Upper lobe of left lung (tissue), 6 donors: Measurements from ENCODE around the gene ATAD5. TPM values are rescaled to one million over a fixed set of nuclear protein-coding genes. Genes with fewer than 3 reads are reported as not detected.

Experiments used
- ATAC-seq, 2 donors: fragments of 200-7000 bp; cut with Tn5 transposase; one replicate each; pipeline ENCODE4 v1.9.1; 2022; ENCODE audit warnings: mild to moderate bottlenecking in 2 of 2, moderate library complexity in 2 of 2; ENCODE audit not compliant: low FRiP score in 2 of 2
- DNase-seq, 2 donors: peaks; one replicate each; pipeline ENCODE4 v3.0.0-alpha.2; 2019 to 2020
- H3K27ac ChIP-seq, 4 donors: fragments of 200-600 bp; sonication (generic); one replicate each; pipeline ENCODE4 v1.5.1; 2016 to 2019
- H3K27me3 ChIP-seq, 4 donors: fragments of 200-600 bp; sonication (generic); one replicate each; pipeline ENCODE4 v1.5.1; 2017 to 2019
- H3K36me3 ChIP-seq, 4 donors: fragments of 200-600 bp; sonication (generic); one replicate each; pipeline ENCODE4 v1.5.1; 2016 to 2019
- H3K4me1 ChIP-seq, 4 donors: fragments of 200-600 bp; sonication (generic); one replicate each; pipeline ENCODE4 v1.5.1; 2018 to 2019
- H3K4me3 ChIP-seq, 4 donors: fragments of 200-600 bp; sonication (generic); one replicate each; pipeline ENCODE4 v1.5.1; 2017 to 2019; ENCODE audit warnings: mild to moderate bottlenecking in 2 of 4, moderate library complexity in 1 of 4
- H3K9me3 ChIP-seq, 4 donors: fragments of 200-600 bp; sonication (generic); one replicate each; pipeline ENCODE4 v1.5.1; 2018 to 2019
- CTCF ChIP-seq, 6 experiments: fragments of 450-650 bp in 4 of 6; fragments of 200-600 bp in 2 of 6; sonication (generic) in 2 of 6; IDR thresholded peaks; one replicate each; pipeline ENCODE4 v1.5.1; 2016 to 2019; ENCODE audit warnings: antibody characterized with exemption in 6 of 6
- EP300 ChIP-seq, 4 donors: sonication (generic); formaldehyde crosslinking; IDR thresholded peaks; one replicate each; pipeline ENCODE4 v1.5.1; 2017; ENCODE audit warnings: antibody characterized with exemption in 4 of 4, control low read depth in 2 of 4
- POLR2A ChIP-seq, 4 donors: fragments of 450-650 bp; IDR thresholded peaks; one replicate each; pipeline ENCODE4 v1.5.1; 2016 to 2017; ENCODE audit warnings: antibody characterized with exemption in 4 of 4, mild to moderate bottlenecking in 2 of 4
- POLR2AphosphoS5 ChIP-seq, 2 donors: sonication (generic); formaldehyde crosslinking; IDR thresholded peaks; one replicate each; pipeline ENCODE4 v1.5.1; 2017; ENCODE audit warnings: antibody characterized with exemption in 2 of 2
- WGBS, 2 donors: methylation state at CpG; one replicate each; pipeline ENCODE4 v1.1.5; 2017 to 2018; 5-methylcytosine and 5-hydroxymethylcytosine counted together
- total RNA-seq, 6 donors: library from RNA; depleted of rRNA in 4 of 6; stranded (reverse); fragments of >200 nt in 4 of 6; gene quantifications; one replicate each; pipeline versions ENCODE4 v1.1.0 to v1.2.1, GENCODE V29; 2016 to 2021
- donor health status: DM: no; HTN: no; CAD: no; lungs with moderate emphysema.
- donor health status: DM: no; HTN: yes; CAD: no; lungs with severe emphysema.

Gene ATAD5
- total RNA-seq, 6 donors from 2014 or later: 1.5 to 6.3 (median 1.9) TPM

GRCh38 chr17:30886187-30886586 lies 54.4 kb downstream of the ATAD5 start:
- ATAC-seq: no peak
- WGBS, 2 donors: 95 to 97% methylated on average over 5 of the region's 5 CpGs
- Histone ChIP-seq H3K27ac (no peak overlapping the region), H3K36me3 (peaks cover 0 to 6% (median 2%) of the 10 kb centered on the region in 4 donors), H3K4me1 (no peaks in the 10 kb centered on the region), H3K27me3 (no peaks in the 10 kb centered on the region), H3K9me3 (no peaks in the 10 kb centered on the region), H3K4me3 (no peak overlapping the region)
- DNase-seq: no peak
- TF ChIP-seq POLR2AphosphoS5 (IDR thresholded peaks at IDR 0.05): no peak

- Histone ChIP-seq H3K27ac (no peak overlapping the region), H3K36me3 (peaks cover 6 to 35% (median 12%) of the 10 kb centered on the region in 4 donors), H3K4me3 (no peak overlapping the region), H3K4me1 (no peaks in the 10 kb centered on the region), H3K27me3 (no peaks in the 10 kb centered on the region), H3K9me3 (no peaks in the 10 kb centered on the region)
- no peak for ATAC-seq
- TF ChIP-seq EP300 (IDR thresholded peaks at IDR 0.05): no peak
- no peak for TF ChIP-seq POLR2A (IDR thresholded peaks at IDR 0.05)
- TF ChIP-seq POLR2AphosphoS5 (IDR thresholded peaks at IDR 0.05): no peak
- no peak for TF ChIP-seq CTCF (IDR thresholded peaks at IDR 0.05)
- WGBS, 2 donors: 93 to 95% methylated on average over 3 of the region's 3 CpGs
- no peak for DNase-seq
Observed at GRCh38 chr17:30894236-30894635, 62.5 kb downstream of the ATAD5 start.

GRCh38 chr17:30897311-30897710 lies 65.5 kb downstream of the ATAD5 start:
- H3K36me3 ChIP-seq: peaks cover 12 to 51% (median 22%) of the 10 kb centered on the region in 4 donors
- ATAC-seq (no peak), DNase-seq (no peak)
- TF ChIP-seq POLR2A (IDR thresholded peaks at IDR 0.05): no peak
- H3K9me3 ChIP-seq: no peaks in the 10 kb centered on the region
- H3K27me3 ChIP-seq: no peaks in the 10 kb centered on the region
- 92 to 95% methylated on average over 5 of the region's 5 CpGs for WGBS, 2 donors
- no peak overlapping the region for H3K27ac ChIP-seq
- no peak overlapping the region for H3K4me3 ChIP-seq
- H3K4me1 ChIP-seq: no peaks in the 10 kb centered on the region

- ATAC-seq (peak; percentile 67), DNase-seq (no peak)
- no peaks in the 10 kb centered on the region for H3K9me3 ChIP-seq
- peak overlapping the region; percentile 91 to 95 (median 94) for H3K27ac ChIP-seq
- H3K4me3 ChIP-seq: peak overlapping the region; percentile 63 to 89 (median 76)
- H3K4me1 ChIP-seq: peaks cover 11 to 25% (median 21%) of the 10 kb centered on the region in 4 donors
- H3K36me3 ChIP-seq: peaks cover 0 to 16% (median 3%) of the 10 kb centered on the region in 4 donors
- TF ChIP-seq POLR2A (IDR thresholded peaks at IDR 0.05) (no peak), POLR2AphosphoS5 (IDR thresholded peaks at IDR 0.05) (no peak), EP300 (IDR thresholded peaks at IDR 0.05) (no peak), CTCF (IDR thresholded peaks at IDR 0.05) (no peak)
- WGBS, 2 donors: 0% methylated on average over 8 to 11 of the region's 11 CpGs
- H3K27me3 ChIP-seq: no peaks in the 10 kb centered on the region
Observed at GRCh38 chr17:30905742-30906100, 74.0 kb downstream of the ATAD5 start.

- Histone ChIP-seq H3K9me3 (no peaks in the 10 kb centered on the region), H3K27me3 (no peaks in the 10 kb centered on the region), H3K4me1 (peaks cover 11 to 25% (median 21%) of the 10 kb centered on the region in 4 donors), H3K27ac (peak within 1 kb of the TSS; percentile 91 to 95 (median 94)), H3K36me3 (peaks cover 0 to 16% (median under 1%) of the 10 kb centered on the region in 4 donors), H3K4me3 (peak within 1 kb of the TSS; percentile 63 to 89 (median 76))
- peak; percentile 98 to 99 for ATAC-seq
- 1 to 2% methylated on average over 23 to 37 of the region's 47 CpGs for WGBS, 2 donors
- DNase-seq: peak; percentile 92 to 94
- TF ChIP-seq POLR2AphosphoS5 (IDR thresholded peaks at IDR 0.05): peak; percentile 84 to 87
- TF ChIP-seq EP300 (IDR thresholded peaks at IDR 0.05): no peak
- TF ChIP-seq CTCF (IDR thresholded peaks at IDR 0.05): peak in 2 of 6 experiments; percentile 11 to 25
- TF ChIP-seq POLR2A (IDR thresholded peaks at IDR 0.05): peak in 2 of 4 donors; percentile 73 to 84
Observed at GRCh38 chr17:30906101-30906911, 74.5 kb downstream of the ATAD5 start, which contains the start of gene TEFM. Gene TEFM, minus strand, starts transcription at chr17:30906238. Its CDS starts 40 bp downstream, at chr17:30906198.
